K562 (cell line): ENCODE results near the gene TIGD1.

Experiments used
- CTCF ChIP-seq, 3 experiments: IDR thresholded peaks in 2 of 3; conservative IDR thresholded peaks in 1 of 3; 2 replicates each; pipeline ENCODE4 v1.5.1; 2011 to 2012; ENCODE audit warnings: low read length in 3 of 3, mild to moderate bottlenecking in 3 of 3, control low read depth in 2 of 3, improper control_type of control experiment in 1 of 3, inconsistent platforms in 1 of 3, low read depth in 1 of 3, mixed read lengths in 1 of 3, moderate library complexity in 1 of 3; ENCODE audit not compliant: insufficient read depth in 2 of 3
- MXI1 ChIP-seq: IDR thresholded peaks from 2 replicates; pipeline ENCODE4 v1.6.1; 2011; ENCODE audit warnings: low read depth, mild to moderate bottlenecking, improper control_type of control experiment, low read length
- POLR2A ChIP-seq: fragments of 450-650 bp; conservative IDR thresholded peaks from 2 replicates; pipeline ENCODE4 v1.6.1; 2016
- SMARCA5 ChIP-seq: fragments of 450-650 bp; IDR thresholded peaks from 2 replicates; pipeline ENCODE4 v1.6.1; 2016
- ZBTB1 ChIP-seq: sonication (generic); formaldehyde crosslinking; IDR thresholded peaks from 2 replicates; pipeline ENCODE4 v1.8.1; 2023; ENCODE audit warnings: missing genetic modification reagents, low read depth, mild to moderate bottlenecking, borderline replicate concordance
- ZBTB49 ChIP-seq: sonication (generic); formaldehyde crosslinking; IDR thresholded peaks from 2 replicates; pipeline ENCODE4 v1.8.0; 2022; ENCODE audit warnings: missing genetic modification reagents, mild to moderate bottlenecking, borderline replicate concordance
- ZNF174 ChIP-seq: fragments of 250-450 bp; sonication (Bioruptor Pico); IDR thresholded peaks from 2 replicates; pipeline ENCODE4 v1.4.0; 2020; ENCODE audit warnings: mild to moderate bottlenecking
- ZNF699 ChIP-seq: fragments of 250-450 bp; sonication (Bioruptor Pico); IDR thresholded peaks from 2 replicates; pipeline ENCODE4 v1.8.0; 2021; ENCODE audit warnings: mild to moderate bottlenecking, moderate library complexity; ENCODE audit not compliant: insufficient replicate concordance
- TF ChIP-seq, protein P1 (sequence below): fragments of 250-450 bp; sonication (Bioruptor Pico); IDR thresholded peaks from 2 replicates; pipeline ENCODE4 v1.8.0; 2022; ENCODE audit warnings: inconsistent platforms, mild to moderate bottlenecking, moderate library complexity, borderline replicate concordance

- TF ChIP-seq CTCF (IDR thresholded peaks at IDR 0.05 in 2 of 3, conservative IDR thresholded peaks at IDR 0.05 in 1 of 3; ENCODE audit: insufficient read depth in 2 of 3, low read depth in 1 of 3, low read length in 3 of 3) (no peak), ZBTB49 (no peak), POLR2A (no peak), SMARCA5 (no peak), ZNF699 (no peak), MXI1 (no peak), ZBTB1 (no peak), ZNF174 (CRISPR knock-in tag) (no peak)
- TF ChIP-seq, protein P1, sequence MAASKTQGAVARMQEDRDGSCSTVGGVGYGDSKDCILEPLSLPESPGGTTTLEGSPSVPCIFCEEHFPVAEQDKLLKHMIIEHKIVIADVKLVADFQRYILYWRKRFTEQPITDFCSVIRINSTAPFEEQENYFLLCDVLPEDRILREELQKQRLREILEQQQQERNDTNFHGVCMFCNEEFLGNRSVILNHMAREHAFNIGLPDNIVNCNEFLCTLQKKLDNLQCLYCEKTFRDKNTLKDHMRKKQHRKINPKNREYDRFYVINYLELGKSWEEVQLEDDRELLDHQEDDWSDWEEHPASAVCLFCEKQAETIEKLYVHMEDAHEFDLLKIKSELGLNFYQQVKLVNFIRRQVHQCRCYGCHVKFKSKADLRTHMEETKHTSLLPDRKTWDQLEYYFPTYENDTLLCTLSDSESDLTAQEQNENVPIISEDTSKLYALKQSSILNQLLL: no peak
Observed at GRCh38 chr2:232544674-232545073, 5.7 kb downstream of the TIGD1 start.
